Measurements from ENCODE around the gene CD300LB.

DNA sequence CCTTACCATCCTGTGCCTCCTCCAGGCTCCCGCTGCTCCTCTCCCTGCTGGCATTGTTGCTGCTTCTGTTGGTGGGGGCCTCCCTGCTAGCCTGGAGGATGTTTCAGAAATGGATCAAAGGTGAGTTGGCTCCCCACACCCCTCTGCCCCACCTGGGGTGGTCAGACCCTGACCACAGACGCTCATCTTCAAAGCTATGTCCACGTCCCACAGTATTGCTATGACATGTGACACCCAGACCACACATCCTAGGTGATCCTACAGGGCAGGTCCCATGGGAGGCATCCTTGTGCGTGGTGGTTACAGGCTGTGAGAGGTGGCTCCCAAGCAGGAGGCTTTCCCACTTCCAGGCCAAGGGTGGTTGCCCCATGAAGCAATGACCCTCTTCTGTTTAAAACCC is 53.9 kb downstream of the CD300LB start:
- TF ChIP-seq, protein P1, sequence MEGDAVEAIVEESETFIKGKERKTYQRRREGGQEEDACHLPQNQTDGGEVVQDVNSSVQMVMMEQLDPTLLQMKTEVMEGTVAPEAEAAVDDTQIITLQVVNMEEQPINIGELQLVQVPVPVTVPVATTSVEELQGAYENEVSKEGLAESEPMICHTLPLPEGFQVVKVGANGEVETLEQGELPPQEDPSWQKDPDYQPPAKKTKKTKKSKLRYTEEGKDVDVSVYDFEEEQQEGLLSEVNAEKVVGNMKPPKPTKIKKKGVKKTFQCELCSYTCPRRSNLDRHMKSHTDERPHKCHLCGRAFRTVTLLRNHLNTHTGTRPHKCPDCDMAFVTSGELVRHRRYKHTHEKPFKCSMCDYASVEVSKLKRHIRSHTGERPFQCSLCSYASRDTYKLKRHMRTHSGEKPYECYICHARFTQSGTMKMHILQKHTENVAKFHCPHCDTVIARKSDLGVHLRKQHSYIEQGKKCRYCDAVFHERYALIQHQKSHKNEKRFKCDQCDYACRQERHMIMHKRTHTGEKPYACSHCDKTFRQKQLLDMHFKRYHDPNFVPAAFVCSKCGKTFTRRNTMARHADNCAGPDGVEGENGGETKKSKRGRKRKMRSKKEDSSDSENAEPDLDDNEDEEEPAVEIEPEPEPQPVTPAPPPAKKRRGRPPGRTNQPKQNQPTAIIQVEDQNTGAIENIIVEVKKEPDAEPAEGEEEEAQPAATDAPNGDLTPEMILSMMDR (IDR thresholded peaks at IDR 0.05; ENCODE audit: insufficient read depth, low read length, poor library complexity, severe bottlenecking): no peak
- no peak for TF ChIP-seq EZH2phosphoT487 (conservative IDR thresholded peaks at IDR 0.05; ENCODE audit: low read length)

Measured in SU-DHL-6 (cell line).